ENCODE data around the gene TMEM132E. TPM values are rescaled to one million over a fixed set of nuclear protein-coding genes. Genes with fewer than 3 reads are reported as not detected.
A peak's percentile ranks its signal among the peaks of the same experiment; 100 is the strongest.

The TMEM132E gene
- total and polyA plus RNA-seq, 2 of the 8 experiments (the other 6 are each of a cell fraction or from before 2014, with no cell fraction given) = 0.45 to 0.60 TPM

GRCh38 chr17:34547453-34548063, 31.8 kb upstream of the TMEM132E start:
- TF ChIP-seq CEBPB (IDR thresholded peaks at IDR 0.05; ENCODE audit: low read depth, low read length) (peak; percentile 48; the same call in 1 of the 2 replicates), RBBP5 (IDR thresholded peaks at IDR 0.05; ENCODE audit: borderline replicate concordance, low read depth, low read length) (no peak)
- no peak overlapping the region for H3K4me3 ChIP-seq (ENCODE audit: extremely low read depth in 1 of 4, insufficient read depth in 2 of 4, low read depth in 3 of 4, low read length in 4 of 4)
- no peak overlapping the region for H3K27ac ChIP-seq (ENCODE audit: low read depth, low read length)
- H4K5ac ChIP-seq (ENCODE audit: insufficient read length, low read depth, low read length) = no peak overlapping the region
- no peak overlapping the region for H3K56ac ChIP-seq (replicated peaks; ENCODE audit: insufficient read length, low read depth, low read length)
- H2AK5ac ChIP-seq (ENCODE audit: low read depth, low read length) = no peak overlapping the region
- H2BK5ac ChIP-seq (ENCODE audit: low read depth, low read length) = no peak overlapping the region
- no peak overlapping the region for H2BK120ac ChIP-seq (replicated peaks; ENCODE audit: low read depth, low read length)
- peaks cover 0 to 4% (median 3%) of the 10 kb centered on the region in 4 experiments; a peak in 2 of 7 replicates for H3K4me1 ChIP-seq (replicated peaks in 1 of 4; ENCODE audit: control insufficient read depth in 3 of 4, insufficient read depth in 4 of 4, low read length in 3 of 4)
- no peak overlapping the region for H2BK20ac ChIP-seq (ENCODE audit: low read length)
- no peak overlapping the region for H4K91ac ChIP-seq (replicated peaks; ENCODE audit: insufficient read length, low read length)
- FAIRE-seq = no peak
- no peaks in the 10 kb centered on the region for H3K23me2 ChIP-seq (ENCODE audit: low read depth, low read length)
- no peak overlapping the region for H3K14ac ChIP-seq (ENCODE audit: insufficient read length)
- peaks cover 0 to 2% (median 0%) of the 10 kb centered on the region in 4 experiments; a peak in 2 of 7 replicates for H3K27me3 ChIP-seq (replicated peaks in 1 of 4; ENCODE audit: control insufficient read depth in 3 of 4, extremely low read depth in 1 of 4, insufficient read depth in 3 of 4, low read length in 3 of 4)
- H3K23ac ChIP-seq (ENCODE audit: insufficient read length) = no peak overlapping the region
- H3K9me3 ChIP-seq (ENCODE audit: insufficient read depth in 2 of 2, low read depth in 1 of 2, low read length in 1 of 2) = no peaks in the 10 kb centered on the region
- H2AFZ ChIP-seq (ENCODE audit: low read length) = no peak overlapping the region
- H2BK12ac ChIP-seq (ENCODE audit: low read depth, low read length) = no peak overlapping the region
- 64% methylated on average over 3 of the region's 3 CpGs; no CpG with 5 or more reads in 1 of the 2 experiments for WGBS, 2 experiments (ENCODE audit: extremely low coverage in 1 of 2, insufficient coverage in 1 of 2, insufficient read length in 1 of 2, insufficient replicate concordance in 2 of 2, low coverage in 1 of 2, low lambda C conversion rate in 2 of 2, missing lambda C conversion rate in 1 of 2)
- no peaks in the 10 kb centered on the region for H3K79me1 ChIP-seq (ENCODE audit: low read depth, low read length)
- CTCF ChIA-PET (ENCODE audit: partially characterized antibody) = interaction anchor here (0.7 to 7.3 kb wide), 10 partner anchors 10 to 347 kb away, joined by 3 to 102 read pairs (median 4); no protein-coding TSS in a partner anchor
- no peak overlapping the region for H3K4ac ChIP-seq (replicated peaks; ENCODE audit: insufficient read length, low read depth, low read length)
- H2BK15ac ChIP-seq (ENCODE audit: low read length) = no peak overlapping the region
- H3K9ac ChIP-seq (replicated peaks in 1 of 4; ENCODE audit: extremely low read depth in 1 of 4, low read depth in 3 of 4, low read length in 3 of 4) = no peak overlapping the region
- H3K18ac ChIP-seq (ENCODE audit: extremely low read depth, low read length) = no peak overlapping the region
- no peak overlapping the region for H3K4me2 ChIP-seq (ENCODE audit: insufficient read depth in 1 of 2, low read depth in 2 of 2, low read length in 2 of 2)
- POLR2A ChIA-PET (ENCODE audit: partially characterized antibody) = no interaction called here
- no peaks in the 10 kb centered on the region for H3K36me3 ChIP-seq (ENCODE audit: control insufficient read depth in 2 of 4, insufficient read depth in 4 of 4, low read length in 3 of 4)
- H3K79me2 ChIP-seq (ENCODE audit: control insufficient read depth in 1 of 2, insufficient read depth in 2 of 2, low read length in 2 of 2) = no peaks in the 10 kb centered on the region
- no peaks in the 10 kb centered on the region for H4K20me1 ChIP-seq (replicated peaks in 1 of 2; ENCODE audit: control insufficient read depth in 1 of 2, insufficient read depth in 2 of 2, low read length in 2 of 2)
- no peak for DNase-seq (ENCODE audit: low read depth in 1 of 2, low spot score in 2 of 2)
- H4K8ac ChIP-seq (ENCODE audit: extremely low read depth, insufficient read depth, low read length) = no peak overlapping the region

All from H1 (cell line).